Measurements from ENCODE around the gene TMEM233. TPM values are rescaled to one million over a fixed set of nuclear protein-coding genes. Genes with fewer than 3 reads are reported as not detected.

Gene TMEM233
- total and polyA plus RNA-seq, 9 of the 15 experiments (the other 6 are each of a cell fraction or from before 2014, with no cell fraction given): 0.04 to 0.17 (median 0.07) TPM; not detected in 2

DNA sequence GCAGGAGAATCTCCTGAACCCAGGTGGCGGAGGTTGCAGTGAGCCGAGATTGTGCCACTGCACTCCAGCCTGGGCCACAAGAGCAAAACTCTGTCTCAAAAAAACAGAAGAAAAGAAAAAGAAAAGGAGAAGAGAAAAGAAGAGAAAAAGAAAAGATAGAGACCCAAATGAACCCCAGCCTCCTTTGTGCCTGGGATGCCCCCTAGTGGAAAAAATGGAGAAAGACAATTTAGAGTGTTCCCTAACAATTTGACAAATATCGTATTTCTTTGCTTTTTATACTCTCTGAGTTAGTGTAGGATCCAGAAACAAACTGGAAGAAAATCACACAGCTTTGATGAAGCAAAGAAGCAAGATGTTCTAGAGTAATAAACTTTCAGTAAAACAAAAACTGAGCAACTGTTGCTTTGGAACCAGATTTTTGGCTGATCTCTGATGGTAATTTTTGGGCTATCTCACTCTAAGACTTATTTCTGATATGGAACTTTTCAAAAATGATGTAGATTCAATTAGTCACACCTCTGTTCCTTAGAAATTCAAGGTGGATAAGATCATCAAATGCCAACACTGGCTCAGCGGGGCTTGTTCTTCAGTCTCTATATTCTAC is 55.7 kb downstream of the TMEM233 start (continued):
- TF ChIP-seq CSDE1 (IDR thresholded peaks at IDR 0.05) (no peak), FOXJ2 (tag; IDR thresholded peaks at IDR 0.05) (no peak), SRSF9 (IDR thresholded peaks at IDR 0.05; ENCODE audit: borderline replicate concordance, low read depth, low read length) (no peak), CHD4 (IDR thresholded peaks at IDR 0.05; ENCODE audit: insufficient read depth, insufficient replicate concordance, low read depth, low read length, poor library complexity, severe bottlenecking) (no peak), NFATC3 (IDR thresholded peaks at IDR 0.05) (0 out of 2 replicates have a peak, but pooled peaks have one; percentile 27), NFYB (IDR thresholded peaks at IDR 0.05; ENCODE audit: extremely low read depth, insufficient read length) (no peak), ZNF699 (CRISPR knock-in tag; IDR thresholded peaks at IDR 0.05; ENCODE audit: insufficient replicate concordance) (no peak), NFE2L1 (tag; IDR thresholded peaks at IDR 0.05; ENCODE audit: borderline replicate concordance, low read depth) (no peak), ZMIZ1 (IDR thresholded peaks at IDR 0.05; ENCODE audit: low read depth in 2 of 2, low read length in 2 of 2) (no peak), HDAC2 (IDR thresholded peaks at IDR 0.05) (no peak), NFIX (CRISPR knock-in tag; IDR thresholded peaks at IDR 0.05; ENCODE audit: low read depth) (no peak), XRCC3 (IDR thresholded peaks at IDR 0.05) (no peak), ZNF263 (CRISPR knock-in tag; IDR thresholded peaks at IDR 0.05; ENCODE audit: borderline replicate concordance) (no peak), ARID2 (IDR thresholded peaks at IDR 0.05) (peak; percentile 67; the same call in 1 of the 2 replicates), HBP1 (CRISPR knock-in tag; IDR thresholded peaks at IDR 0.05) (no peak), RAD21 (CRISPR knock-in tag; conservative IDR thresholded peaks at IDR 0.05 in 1 of 2, IDR thresholded peaks at IDR 0.05 in 1 of 2) (peak; percentile 65 to 82), CBX3 (IDR thresholded peaks at IDR 0.05; ENCODE audit: borderline replicate concordance in 1 of 2, low read length in 2 of 2) (no peak), ZC3H8 (IDR thresholded peaks at IDR 0.05) (no peak)
- TF ChIP-seq, protein P1, sequence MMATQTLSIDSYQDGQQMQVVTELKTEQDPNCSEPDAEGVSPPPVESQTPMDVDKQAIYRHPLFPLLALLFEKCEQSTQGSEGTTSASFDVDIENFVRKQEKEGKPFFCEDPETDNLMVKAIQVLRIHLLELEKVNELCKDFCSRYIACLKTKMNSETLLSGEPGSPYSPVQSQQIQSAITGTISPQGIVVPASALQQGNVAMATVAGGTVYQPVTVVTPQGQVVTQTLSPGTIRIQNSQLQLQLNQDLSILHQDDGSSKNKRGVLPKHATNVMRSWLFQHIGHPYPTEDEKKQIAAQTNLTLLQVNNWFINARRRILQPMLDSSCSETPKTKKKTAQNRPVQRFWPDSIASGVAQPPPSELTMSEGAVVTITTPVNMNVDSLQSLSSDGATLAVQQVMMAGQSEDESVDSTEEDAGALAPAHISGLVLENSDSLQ (IDR thresholded peaks at IDR 0.05): no peak
- TF ChIP-seq, protein P2, sequence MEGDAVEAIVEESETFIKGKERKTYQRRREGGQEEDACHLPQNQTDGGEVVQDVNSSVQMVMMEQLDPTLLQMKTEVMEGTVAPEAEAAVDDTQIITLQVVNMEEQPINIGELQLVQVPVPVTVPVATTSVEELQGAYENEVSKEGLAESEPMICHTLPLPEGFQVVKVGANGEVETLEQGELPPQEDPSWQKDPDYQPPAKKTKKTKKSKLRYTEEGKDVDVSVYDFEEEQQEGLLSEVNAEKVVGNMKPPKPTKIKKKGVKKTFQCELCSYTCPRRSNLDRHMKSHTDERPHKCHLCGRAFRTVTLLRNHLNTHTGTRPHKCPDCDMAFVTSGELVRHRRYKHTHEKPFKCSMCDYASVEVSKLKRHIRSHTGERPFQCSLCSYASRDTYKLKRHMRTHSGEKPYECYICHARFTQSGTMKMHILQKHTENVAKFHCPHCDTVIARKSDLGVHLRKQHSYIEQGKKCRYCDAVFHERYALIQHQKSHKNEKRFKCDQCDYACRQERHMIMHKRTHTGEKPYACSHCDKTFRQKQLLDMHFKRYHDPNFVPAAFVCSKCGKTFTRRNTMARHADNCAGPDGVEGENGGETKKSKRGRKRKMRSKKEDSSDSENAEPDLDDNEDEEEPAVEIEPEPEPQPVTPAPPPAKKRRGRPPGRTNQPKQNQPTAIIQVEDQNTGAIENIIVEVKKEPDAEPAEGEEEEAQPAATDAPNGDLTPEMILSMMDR (IDR thresholded peaks at IDR 0.05 in 2 of 3, conservative IDR thresholded peaks at IDR 0.05 in 1 of 3; ENCODE audit: insufficient read depth in 2 of 3, low read depth in 1 of 3, low read length in 3 of 3): peak; percentile 57 to 92 (median 73); a peak in 5 of 6 replicates

All from K562 (cell line).